Calu3 (cell line): ENCODE data around the gene TENM4. TPM values are rescaled to one million over a fixed set of nuclear protein-coding genes. Genes with fewer than 3 reads are reported as not detected.
A peak's percentile ranks its signal among the peaks of the same experiment; 100 is the strongest.

ENCODE experiments used
- BruUV-seq: library from RNA; stranded (reverse); fragments of 400-500 nt; replicated peaks from 2 replicates; lab custom pipeline; 2021; lab: Mats Ljungman, UMichigan
- CTCF ChIA-PET: fragments of 300-600 bp; sonication (Branson Sonifier 250); formaldehyde crosslinking; loops from one replicate; lab custom pipeline; 2022; ENCODE audit warnings: antibody characterized with exemption; lab: Charles Lee
- DNase-seq: peaks from one replicate; pipeline ENCODE4 v3.0.0; 2022
- H3K27ac Mint-ChIP-seq: one replicate; pipeline ENCODE4 v1.8.0; 2022; ENCODE audit warnings: mixed read lengths; ENCODE audit not compliant: unreplicated experiment
- H3K27me3 Mint-ChIP-seq: one replicate; pipeline ENCODE4 v1.8.0; 2022; ENCODE audit warnings: mixed read lengths; ENCODE audit not compliant: unreplicated experiment
- H3K36me3 Mint-ChIP-seq: one replicate; pipeline ENCODE4 v1.8.0; 2022; ENCODE audit warnings: mild to moderate bottlenecking, moderate library complexity, mixed read lengths; ENCODE audit not compliant: insufficient read depth, unreplicated experiment
- H3K4me1 Mint-ChIP-seq: one replicate; pipeline ENCODE4 v1.8.0; 2022; ENCODE audit warnings: mild to moderate bottlenecking, low read depth, mixed read lengths; ENCODE audit not compliant: unreplicated experiment
- H3K4me3 Mint-ChIP-seq: one replicate; pipeline ENCODE4 v1.8.0; 2022; ENCODE audit warnings: mild to moderate bottlenecking, low read depth, moderate library complexity, mixed read lengths; ENCODE audit not compliant: unreplicated experiment
- H3K9me3 Mint-ChIP-seq: one replicate; pipeline ENCODE4 v1.8.0; 2022; ENCODE audit warnings: low read depth, mixed read lengths; ENCODE audit not compliant: unreplicated experiment
- intact Hi-C: fragments of 100-400 bp; cut with micrococcal nuclease; formaldehyde crosslinking; loops from one replicate; pipeline ENCODE4 v1.10.0; 2022; ENCODE audit not compliant: unreplicated experiment
- total RNA-seq: library from RNA; stranded (reverse); gene quantifications from 2 replicates; pipeline ENCODE4 v1.2.3, GENCODE V29; 2022
- TF ChIP-seq, protein P1 (sequence below): fragments of 200-600 bp; IDR thresholded peaks from one replicate; pipeline ENCODE4 v1.8.0; 2022; ENCODE audit warnings: antibody characterized with exemption; ENCODE audit not compliant: unreplicated experiment

The TENM4 gene
- total RNA-seq, 1 experiment from 2014 or later: not detected

DNA sequence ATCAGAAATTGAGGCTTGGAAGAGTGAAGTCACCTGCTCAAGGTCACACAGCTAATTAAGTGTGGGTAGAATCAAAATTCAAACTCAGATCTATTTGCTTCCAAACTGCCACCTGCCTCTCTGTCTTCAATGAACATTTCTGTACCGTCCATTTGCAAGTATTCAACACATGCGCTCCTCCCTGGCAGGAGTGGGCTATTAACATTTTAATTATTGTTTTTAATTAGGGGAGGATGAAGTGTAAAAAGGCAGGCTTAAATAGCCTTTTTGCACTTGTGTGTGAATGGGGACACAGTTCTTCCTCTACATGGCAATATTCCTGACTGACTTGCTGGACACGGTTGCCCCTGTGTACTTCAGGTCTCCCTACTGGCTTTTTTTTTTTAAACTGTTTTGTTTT is 751.7 kb downstream of the TENM4 start:
- CTCF ChIA-PET: no interaction called here
- TF ChIP-seq, protein P1, sequence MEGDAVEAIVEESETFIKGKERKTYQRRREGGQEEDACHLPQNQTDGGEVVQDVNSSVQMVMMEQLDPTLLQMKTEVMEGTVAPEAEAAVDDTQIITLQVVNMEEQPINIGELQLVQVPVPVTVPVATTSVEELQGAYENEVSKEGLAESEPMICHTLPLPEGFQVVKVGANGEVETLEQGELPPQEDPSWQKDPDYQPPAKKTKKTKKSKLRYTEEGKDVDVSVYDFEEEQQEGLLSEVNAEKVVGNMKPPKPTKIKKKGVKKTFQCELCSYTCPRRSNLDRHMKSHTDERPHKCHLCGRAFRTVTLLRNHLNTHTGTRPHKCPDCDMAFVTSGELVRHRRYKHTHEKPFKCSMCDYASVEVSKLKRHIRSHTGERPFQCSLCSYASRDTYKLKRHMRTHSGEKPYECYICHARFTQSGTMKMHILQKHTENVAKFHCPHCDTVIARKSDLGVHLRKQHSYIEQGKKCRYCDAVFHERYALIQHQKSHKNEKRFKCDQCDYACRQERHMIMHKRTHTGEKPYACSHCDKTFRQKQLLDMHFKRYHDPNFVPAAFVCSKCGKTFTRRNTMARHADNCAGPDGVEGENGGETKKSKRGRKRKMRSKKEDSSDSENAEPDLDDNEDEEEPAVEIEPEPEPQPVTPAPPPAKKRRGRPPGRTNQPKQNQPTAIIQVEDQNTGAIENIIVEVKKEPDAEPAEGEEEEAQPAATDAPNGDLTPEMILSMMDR: no peak
- Mint-ChIP-seq H3K27me3 (peaks cover 67% of the 10 kb centered on the region), H3K4me1 (no peaks in the 10 kb centered on the region), H3K36me3 (no peaks in the 10 kb centered on the region), H3K27ac (no peak overlapping the region), H3K9me3 (no peaks in the 10 kb centered on the region), H3K4me3 (no peak overlapping the region)
- intact Hi-C loops: no loop called here
- no TSS peak for BruUV-seq
- no peak for DNase-seq

DNA sequence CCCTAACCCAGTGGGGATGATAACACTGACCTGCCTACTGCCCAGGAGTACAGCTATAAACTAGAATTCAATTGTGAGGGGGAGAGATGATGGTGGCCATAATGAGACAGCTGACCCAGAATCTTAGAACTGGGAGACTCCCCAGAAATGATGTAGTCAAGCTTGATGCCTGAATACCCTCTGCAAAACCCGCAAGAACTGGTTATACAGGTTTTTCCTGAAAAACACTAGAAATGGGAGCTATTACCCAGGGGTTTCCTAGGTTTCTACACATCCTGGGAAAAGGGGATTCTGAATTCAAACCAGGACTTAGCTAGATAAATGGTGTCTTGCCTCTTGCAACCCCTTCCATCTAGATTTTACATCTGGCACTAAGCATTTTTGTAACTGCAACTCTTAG is 752.4 kb downstream of the TENM4 start:
- peaks cover 73% of the 10 kb centered on the region for H3K27me3 Mint-ChIP-seq
- no TSS peak for BruUV-seq
- no peaks in the 10 kb centered on the region for H3K9me3 Mint-ChIP-seq
- DNase-seq: peak; percentile 7
- H3K27ac Mint-ChIP-seq: no peak overlapping the region
- TF ChIP-seq, protein P1: no peak
- H3K36me3 Mint-ChIP-seq: no peaks in the 10 kb centered on the region
- intact Hi-C loops: no loop called here
- H3K4me1 Mint-ChIP-seq: no peaks in the 10 kb centered on the region
- CTCF ChIA-PET: no interaction called here
- H3K4me3 Mint-ChIP-seq: no peak overlapping the region

DNA sequence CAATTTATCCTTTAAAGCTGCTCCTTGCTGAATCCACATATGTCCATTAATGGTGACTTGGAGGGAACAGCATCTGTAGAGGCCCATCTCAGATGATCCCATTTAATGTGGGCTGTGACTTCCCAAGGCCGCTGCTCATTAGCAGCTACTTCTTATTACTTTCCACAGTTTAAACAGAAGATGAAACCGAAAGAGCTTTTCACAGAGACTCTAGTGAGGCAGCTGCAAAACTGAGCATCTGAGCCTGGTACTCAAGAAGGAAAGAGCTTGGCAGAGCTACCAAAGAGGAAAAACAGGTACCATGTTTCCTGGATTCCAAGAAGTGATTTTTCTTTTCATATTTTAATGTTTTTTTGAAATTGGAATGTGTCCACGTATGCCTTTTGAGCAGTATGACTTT is 755.7 kb downstream of the TENM4 start:
- CTCF ChIA-PET: no interaction called here
- intact Hi-C loops: no loop called here
- no peak for DNase-seq
- H3K4me3 Mint-ChIP-seq: no peak overlapping the region
- no peaks in the 10 kb centered on the region for H3K4me1 Mint-ChIP-seq
- H3K9me3 Mint-ChIP-seq: no peaks in the 10 kb centered on the region
- no peak overlapping the region for H3K27ac Mint-ChIP-seq
- TF ChIP-seq, protein P1: no peak
- no peaks in the 10 kb centered on the region for H3K36me3 Mint-ChIP-seq
- no TSS peak for BruUV-seq
- H3K27me3 Mint-ChIP-seq: peaks cover 52% of the 10 kb centered on the region

DNA sequence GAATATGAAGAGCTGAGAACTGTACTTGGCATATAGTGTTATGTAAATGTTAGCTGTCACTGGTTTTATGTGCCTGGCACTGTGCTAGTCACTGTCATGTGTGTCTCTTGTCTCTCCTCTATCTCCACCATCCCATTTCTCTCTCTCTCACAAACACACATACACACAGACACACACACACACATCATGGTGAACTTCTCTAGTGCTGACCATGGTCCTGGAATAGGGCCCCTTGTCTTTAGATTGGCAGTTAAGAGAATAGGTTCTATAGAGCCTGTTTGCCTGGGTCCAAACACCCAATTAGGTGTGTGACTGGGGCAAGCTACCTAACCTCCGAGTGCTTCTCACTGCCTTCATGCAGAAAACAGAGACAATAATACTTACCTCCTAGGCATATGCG is 756.5 kb downstream of the TENM4 start:
- intact Hi-C loops: no loop called here
- Mint-ChIP-seq H3K27ac (no peak overlapping the region), H3K9me3 (no peaks in the 10 kb centered on the region), H3K4me3 (no peak overlapping the region), H3K27me3 (peaks cover 44% of the 10 kb centered on the region), H3K36me3 (no peaks in the 10 kb centered on the region), H3K4me1 (no peaks in the 10 kb centered on the region)
- DNase-seq: no peak
- TF ChIP-seq, protein P1: no peak
- BruUV-seq: no TSS peak
- CTCF ChIA-PET: no interaction called here
